OCI-LY1 (cell line): ENCODE measurements around the gene CCT6B.

ENCODE experiments used
- CTCF ChIP-seq: fragments of 200-600 bp; sonication (generic), shearing (Covaris generic); IDR thresholded peaks from 2 replicates; pipeline ENCODE4 v1.5.1; 2017; ENCODE audit warnings: mild to moderate bottlenecking, antibody characterized with exemption, low read length, moderate library complexity, mixed read lengths
- EZH2 ChIP-seq: fragments of 200-600 bp; sonication (generic), shearing (Covaris generic); IDR thresholded peaks from 2 replicates; pipeline ENCODE4 v1.8.0; 2017; ENCODE audit warnings: borderline replicate concordance, mixed run types, mild to moderate bottlenecking, antibody characterized with exemption, low read length, moderate library complexity, mixed read lengths

GRCh38 chr17:34997355-34997862, 36.1 kb upstream of the CCT6B start:
- TF ChIP-seq CTCF = no peak
- TF ChIP-seq EZH2 = no peak
